Activated CD4-positive, alpha-beta T cell treated with anti-CD3 and anti-CD28 coated beads, Interleukin-2, amount 50 U/mL, for 24 hours (primary cell): ENCODE data around the gene PRRC2B.
A peak's percentile ranks its signal among the peaks of the same experiment; 100 is the strongest.
"Not testable (repeated sequence)": the region's sequence is repeated elsewhere in the genome, so short reads cannot be mapped to it uniquely, and the experiment has no call there.

Experiments used
- DNase-seq, 2 donors: peaks; one replicate each; pipeline ENCODE4 v3.0.0-alpha.2; 2020; ENCODE audit warnings: low read depth in 1 of 2, low spot score in 1 of 2

Gene PRRC2B

DNA sequence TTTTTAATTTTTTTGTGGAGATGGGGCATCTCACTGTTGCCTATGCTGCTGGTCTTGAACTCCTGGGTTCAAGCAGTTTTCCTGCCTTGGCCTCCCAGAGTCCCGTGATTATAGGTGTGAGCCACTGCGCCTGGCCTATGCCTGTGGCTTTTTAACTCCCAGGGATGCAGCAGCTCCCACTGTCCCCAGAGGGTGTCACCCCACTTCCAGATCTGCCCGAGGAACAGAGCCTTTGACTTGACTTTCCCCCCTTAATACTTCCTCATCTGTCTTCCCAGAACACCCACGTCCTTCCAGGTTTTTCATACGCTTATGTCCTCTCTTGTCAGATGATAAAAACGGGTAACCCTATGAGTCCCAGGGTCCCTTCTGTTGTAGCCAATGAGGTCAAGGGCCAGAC, 7.6 kb upstream of the PRRC2B start:
- no peak for DNase-seq

DNA sequence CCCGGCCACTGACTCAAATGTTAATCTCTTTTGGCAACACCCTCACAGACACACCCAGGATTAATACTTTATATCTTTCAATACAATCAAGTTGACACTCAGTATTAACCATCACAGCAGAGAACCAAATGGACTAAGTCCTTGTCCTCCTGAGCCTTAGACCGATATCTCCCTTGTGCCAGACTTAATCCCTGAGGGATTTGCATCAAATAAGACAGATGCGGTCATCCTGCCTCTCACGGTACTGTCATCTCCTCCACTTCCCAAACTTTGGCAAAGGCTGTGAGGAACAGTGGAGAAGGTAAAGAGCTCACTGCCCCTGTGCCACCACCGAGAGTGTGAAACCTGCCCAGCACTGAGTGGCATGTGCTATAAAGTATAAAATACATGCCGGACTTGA, 6.5 kb upstream of the PRRC2B start:
- no peak for DNase-seq

DNA sequence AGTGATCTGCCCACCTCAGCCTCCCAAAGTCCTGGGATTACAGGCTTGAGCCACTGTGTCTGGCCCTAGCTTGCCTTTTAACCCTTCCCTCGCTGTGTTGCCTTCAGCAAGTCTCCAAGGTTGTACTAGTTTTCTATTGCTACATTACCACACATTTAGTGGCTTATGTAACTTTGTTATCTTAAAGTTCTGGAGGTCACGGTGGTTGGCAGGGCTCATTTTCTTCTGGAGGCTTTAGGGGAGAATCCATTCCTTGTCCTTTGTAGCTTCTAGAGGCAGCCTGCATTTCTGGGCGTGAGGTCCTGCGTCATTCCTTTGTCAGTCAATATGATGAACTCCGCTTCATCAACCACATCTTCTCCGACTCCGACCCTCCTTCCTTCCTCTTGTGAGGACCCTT, 2.9 kb upstream of the PRRC2B start:
- no peak for DNase-seq

DNA sequence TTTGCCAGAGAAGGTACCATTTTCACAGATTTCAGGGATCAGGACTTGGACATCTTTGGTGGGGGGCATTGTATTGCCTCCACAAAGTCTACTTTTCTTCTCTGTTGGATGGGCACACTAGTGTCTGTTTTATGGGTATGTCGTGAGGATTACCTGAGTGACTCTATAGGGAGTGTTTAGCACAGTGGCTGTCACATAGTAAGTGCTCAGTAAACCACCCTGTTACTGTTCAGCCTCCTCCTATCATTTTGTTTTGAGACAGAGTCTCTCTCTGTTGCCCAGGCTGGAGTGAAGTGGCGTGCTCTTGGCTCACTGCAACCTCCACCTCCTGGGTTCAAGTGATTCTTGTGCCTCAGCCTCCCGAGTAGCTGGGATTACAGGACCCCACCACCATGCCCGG, 2.4 kb upstream of the PRRC2B start:
- no peak for DNase-seq

DNA sequence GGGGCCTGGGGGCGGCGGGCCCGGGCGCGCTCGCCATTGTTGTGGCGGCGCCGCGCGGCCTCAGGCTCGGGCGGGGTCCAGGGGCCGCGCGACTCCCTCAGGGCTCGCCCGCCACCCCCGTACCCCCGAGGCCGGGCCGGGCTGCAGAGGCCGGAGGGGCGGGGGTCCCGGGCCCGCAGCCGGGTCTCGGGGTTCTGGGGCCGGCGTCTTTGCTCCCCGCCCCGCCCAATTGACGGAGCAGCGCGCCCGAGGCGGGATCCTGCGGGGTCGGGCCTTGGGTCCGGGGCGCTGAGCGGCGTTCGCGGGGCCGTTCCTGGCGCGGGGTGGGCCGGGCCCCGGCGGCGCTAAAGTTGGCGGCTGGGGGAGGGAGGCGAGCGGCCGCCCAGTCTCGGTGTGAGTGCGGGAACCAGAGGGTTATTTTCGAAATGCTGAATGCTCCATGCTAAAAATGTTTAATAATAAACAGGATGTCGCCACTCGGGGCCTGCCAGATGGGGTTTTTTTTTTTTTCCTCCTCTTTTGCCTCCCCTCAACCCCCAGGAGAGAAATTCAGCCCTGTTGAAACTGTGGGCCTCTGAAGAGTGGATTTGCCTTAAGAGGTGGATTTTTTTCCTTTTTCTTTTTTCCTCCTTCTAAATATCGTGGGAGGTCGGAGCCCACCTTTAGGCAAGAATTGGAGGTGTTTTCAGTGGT, 724 bp downstream of the PRRC2B start:
- DNase-seq, result no peak

DNA sequence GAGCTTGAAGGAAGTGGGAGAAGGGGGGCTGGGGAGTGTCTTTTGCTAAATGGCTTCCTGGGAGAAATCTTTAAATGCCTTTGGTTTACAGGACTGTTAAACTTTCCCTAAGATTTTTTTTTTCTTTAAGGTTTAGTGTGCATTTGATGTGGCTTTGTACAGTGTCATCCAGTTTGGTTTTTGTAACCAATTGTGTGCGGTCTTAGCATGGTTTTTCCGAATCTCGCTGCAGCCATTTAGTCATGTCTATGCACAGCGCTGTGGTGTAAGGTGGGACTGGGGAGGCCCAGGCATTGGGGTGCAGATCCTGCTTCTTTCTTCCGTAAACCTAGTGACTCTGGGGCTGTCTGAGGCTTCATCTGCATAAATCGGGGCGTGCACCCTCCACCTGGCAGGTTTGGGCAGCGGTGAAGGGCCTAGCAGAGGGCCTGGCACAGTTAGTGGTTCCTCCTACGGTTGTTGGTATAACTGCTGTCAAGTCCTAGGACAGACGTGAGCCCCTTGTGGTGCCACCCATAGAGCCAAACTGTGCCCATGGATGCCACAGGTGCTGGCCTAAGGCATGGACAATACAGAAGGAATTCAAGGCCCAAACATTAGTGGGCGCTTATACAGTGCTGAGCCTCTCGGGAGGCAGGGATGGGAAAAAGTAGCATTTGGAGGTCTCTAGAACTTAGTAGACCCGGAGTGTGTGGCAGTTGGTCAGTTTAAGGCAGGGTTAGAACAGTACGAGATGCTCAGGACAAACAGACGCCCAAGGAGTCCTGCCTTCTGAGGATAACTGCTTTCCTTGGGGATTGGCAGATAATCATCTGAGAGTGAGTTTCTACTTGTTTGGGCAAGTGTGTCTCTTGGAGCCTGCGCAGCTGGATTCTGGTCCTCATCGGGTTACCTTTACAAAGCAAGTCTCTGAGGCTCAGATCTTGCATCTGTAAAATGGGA, 1.5 kb downstream of the PRRC2B start:
- DNase-seq, result peak; percentile 51 to 76

DNA sequence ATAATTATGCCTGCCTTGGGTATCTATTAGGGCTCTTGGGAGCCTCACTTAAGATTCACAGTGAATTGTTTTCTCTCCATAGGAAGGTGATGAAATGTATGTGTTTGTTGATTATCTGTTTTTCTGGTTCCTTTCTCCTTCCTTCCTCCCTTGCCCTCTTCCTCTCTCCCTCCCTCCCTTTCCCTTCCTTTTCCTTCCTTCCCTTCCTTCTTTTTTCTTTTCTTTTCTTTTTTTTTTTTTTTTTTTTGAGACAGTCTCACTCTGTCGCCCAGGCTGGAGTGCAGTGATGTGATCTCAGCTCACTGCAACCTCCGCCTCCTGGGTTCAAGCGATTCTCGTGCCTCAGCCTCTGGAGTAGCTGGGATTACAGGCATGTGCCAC, 2.2 kb downstream of the PRRC2B start:
- DNase-seq, result not testable (repeated sequence)

DNA sequence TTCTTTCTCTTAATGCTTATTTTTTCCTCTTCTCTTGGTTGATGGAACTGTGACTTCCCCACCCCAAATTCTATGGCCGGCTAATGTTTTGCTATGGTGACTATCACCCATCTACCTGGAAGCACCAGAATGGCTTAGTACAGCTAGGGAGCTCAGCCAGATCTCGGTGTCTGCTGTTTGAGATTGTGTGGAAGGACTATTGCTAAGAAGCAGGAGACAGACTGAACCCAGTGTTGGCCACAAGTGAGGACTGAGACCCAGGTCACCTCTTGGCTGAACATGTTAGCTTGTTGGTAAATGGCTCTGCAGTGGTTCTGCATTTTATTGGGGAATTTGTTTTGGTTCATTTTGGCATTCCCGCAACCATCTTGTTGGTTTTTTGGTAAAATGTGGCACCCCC, 2.7 kb downstream of the PRRC2B start:
- no peak for DNase-seq

DNA sequence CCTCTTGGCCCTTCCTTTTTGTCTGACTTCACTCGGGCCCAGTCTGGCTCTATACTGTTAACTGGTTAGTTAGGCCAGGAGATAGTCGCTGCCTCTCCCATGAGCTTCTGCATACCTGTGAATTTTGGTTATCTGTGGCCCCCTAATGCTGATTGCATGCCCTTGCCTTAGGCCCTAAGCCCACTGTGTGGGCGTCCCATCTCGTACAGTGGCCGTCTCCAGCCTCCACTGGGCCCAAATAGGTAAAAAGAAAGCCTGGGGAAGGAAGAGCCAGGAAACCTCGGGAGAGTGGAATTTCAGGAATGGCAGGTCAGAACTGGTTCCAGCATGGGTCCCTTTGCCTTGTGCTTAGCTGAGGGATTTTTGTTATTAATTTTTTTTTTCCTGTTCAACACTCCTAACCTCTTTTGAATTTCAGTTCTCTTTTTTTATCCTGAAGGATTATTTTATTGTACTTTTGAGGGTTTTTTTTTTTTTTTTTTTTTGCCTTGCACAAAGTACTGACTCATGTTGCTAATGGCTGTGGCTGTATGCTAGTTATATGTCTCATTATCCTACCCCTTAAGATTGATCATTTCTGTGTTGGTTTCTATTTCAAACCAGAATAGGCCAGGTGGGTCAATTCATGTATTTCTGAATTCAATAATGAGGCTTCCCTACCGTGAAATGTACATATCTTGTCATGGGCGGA, 3.4 kb downstream of the PRRC2B start:
- no peak for DNase-seq

DNA sequence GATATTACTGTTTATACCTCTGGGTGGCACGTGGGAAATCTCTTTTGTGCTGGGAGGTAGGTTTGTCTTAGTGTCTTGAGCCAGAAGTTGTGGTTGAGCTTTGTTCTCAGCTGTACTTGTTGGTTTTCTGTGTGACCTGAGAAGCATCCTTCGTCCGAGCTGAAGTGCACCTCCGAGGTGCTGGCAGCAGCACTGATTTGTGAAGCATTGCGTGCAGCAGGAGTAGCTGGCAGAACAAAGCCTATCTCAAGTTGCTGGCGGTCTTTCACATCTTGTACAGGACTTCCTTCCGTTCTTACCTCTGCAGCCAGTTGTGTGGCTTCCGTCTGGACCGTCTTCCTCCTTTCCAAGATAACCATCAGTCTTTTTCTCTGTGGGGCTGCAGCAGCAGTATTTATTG, 4.3 kb downstream of the PRRC2B start:
- no peak for DNase-seq

DNA sequence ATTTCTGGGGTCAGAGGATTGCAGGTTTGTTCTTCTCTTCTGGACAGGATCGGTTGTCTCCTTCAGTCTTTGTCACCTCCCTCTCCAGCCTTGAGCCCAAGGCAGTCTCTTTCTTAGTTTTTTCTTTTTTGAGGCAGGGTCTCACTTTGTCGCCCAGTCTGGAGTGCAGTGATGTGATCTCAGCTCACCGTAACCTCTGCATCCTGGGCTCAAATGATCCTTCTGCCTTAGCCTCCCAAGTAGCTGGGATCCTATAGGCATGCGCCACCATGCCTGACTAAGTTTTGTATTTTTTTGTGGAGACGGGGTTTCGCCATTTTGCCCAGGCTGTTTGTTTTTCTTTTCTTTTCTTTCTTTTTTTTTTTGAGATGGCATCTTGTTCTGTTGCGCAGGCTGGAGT, 6.1 kb downstream of the PRRC2B start:
- DNase-seq, result no peak

DNA sequence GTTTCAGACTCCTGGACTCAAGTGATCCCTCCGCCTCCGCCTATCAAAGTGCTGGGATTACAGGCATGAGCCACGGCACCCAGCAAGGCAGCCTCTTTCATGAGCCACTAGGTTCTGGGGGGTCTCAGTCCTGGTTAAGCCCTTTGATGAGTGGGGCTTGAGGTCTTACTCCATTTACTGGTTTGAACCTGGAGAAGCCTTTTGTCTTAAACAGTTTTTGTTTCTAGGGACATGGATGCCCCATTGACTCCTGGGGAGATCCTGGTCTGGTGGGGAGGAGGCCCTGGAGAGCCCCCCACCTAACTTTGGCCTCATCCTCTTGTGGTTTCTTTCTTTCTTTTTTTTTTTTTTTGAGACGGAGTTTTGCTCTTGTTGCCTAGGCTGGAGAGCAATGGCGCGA, 6.7 kb downstream of the PRRC2B start:
- DNase-seq, result no peak

DNA sequence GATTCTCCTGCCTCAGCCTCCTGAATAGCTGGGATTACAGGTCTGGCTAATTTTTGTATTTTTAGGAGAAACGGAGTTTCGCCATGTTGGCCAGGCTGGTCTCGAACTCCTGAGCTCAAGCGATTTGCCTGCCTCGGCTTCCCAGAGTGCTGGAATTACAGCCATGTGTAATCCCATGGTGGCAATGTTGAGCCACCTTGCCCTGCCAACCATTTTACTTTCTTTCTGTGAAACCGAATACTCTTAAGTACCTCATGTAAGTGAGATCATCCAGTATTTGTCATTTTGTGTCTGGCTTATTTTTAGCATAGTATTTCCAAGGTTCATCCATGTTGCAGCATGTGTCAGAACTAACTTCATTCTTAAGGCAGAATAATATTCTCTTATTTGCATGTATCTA, 8.2 kb downstream of the PRRC2B start:
- no peak for DNase-seq

DNA sequence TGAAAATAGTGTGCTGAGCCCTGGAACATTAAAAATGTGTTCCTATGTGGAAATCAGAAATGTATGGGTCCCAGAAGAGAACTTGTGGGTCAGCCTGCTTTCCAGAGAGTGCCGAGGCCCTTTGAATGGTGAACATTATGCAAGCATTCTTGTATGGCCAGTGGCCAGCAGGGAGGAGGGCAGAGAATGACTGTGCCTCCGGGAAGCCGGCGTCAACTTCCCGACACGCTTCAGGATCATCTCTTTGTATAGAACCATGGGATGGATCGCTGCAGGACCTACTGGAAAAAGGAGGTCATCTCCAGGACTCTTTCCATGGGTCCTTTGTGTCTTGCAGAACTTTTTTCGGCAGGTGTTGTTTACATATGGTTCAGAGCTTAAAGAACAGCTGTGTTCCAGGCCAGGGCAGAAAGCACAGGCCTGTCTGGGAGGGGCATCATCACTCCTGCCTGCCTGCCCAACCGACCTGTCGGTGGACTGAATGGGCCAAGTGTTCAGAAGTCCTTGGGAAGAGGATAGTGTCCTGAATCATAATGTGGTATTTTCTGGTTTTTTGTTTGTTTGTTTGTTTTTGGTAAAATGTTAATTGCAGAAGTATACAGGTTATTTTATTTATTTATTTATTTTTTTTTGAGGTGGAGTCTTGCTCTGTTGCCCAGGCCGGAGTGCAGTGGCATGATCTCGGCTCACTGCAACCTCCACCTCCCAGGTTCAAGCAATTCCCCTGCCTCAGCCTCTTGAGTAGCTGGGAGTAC, 9.0 kb downstream of the PRRC2B start:
- no peak for DNase-seq

DNA sequence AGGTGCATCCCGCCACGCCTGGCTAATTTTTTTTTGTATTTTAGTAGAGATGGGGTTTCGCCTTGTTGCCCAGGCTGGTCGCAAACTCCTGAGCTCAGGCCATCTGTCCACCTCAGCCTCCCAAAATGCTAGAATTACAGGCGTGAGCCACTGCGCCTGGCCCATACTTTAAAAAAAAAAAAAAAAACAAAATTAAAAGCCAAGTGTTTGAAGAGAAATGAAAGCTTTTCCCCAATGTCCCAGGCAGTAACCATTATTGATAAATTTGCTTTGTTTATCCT, 9.5 kb downstream of the PRRC2B start:
- no peak for DNase-seq

DNA sequence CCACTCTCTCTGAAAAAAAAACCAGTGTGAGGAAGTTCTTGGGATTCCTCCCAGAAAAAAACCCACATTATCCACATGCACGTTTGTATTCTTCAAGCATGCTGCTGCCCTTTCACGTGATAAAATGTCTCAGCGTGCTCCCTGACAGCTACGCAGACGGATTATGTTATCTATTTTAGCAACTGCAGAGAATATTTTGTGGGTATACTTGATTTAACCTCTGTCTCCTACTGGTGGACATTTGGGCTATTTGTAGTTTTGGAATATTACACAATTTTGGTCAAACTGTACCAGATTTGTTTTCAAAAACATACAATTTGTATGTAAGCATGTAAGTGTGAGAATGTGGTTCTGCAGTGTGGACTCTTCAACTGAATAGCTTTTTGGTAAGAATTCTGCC, 10.7 kb downstream of the PRRC2B start:
- DNase-seq, result no peak

DNA sequence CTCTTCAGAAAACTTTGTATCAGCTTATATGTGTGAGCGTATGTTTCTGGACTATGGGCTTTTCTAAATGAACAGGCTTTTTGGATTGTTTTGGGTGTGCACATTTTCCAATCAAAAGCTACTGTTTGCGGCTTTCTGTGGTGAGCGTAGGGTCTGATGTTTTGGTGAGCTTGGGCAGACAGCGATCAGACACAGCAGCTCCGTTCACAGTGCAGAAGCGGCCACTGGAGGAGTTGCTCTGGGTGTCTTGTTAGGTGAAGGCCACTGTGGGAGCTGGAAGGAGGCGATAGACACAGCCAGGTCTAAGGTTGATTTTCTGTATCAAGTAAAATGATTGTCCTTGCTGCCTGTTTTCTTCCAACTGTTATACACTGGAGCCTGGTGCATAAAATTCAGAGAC, 11.1 kb downstream of the PRRC2B start:
- no peak for DNase-seq

DNA sequence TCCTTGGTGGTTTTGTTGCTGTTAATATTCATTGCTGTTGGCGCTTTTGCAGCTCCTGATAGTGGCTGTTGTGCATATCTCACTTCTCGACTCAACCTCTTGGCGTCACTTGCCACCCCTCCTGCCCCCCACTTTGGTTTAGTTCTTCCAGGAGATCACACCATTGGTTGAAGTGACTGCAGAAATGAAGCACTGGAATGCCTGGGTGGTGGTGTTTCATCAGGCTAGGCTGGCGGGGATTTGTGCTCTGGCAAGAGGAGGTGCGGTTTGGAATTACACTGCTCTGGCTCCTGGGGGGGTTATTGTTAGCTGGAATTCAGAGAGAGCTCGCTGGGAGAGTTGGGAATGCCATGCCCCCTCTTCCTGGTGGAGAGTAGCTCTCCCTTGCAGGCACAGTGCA, 11.5 kb downstream of the PRRC2B start:
- no peak for DNase-seq

DNA sequence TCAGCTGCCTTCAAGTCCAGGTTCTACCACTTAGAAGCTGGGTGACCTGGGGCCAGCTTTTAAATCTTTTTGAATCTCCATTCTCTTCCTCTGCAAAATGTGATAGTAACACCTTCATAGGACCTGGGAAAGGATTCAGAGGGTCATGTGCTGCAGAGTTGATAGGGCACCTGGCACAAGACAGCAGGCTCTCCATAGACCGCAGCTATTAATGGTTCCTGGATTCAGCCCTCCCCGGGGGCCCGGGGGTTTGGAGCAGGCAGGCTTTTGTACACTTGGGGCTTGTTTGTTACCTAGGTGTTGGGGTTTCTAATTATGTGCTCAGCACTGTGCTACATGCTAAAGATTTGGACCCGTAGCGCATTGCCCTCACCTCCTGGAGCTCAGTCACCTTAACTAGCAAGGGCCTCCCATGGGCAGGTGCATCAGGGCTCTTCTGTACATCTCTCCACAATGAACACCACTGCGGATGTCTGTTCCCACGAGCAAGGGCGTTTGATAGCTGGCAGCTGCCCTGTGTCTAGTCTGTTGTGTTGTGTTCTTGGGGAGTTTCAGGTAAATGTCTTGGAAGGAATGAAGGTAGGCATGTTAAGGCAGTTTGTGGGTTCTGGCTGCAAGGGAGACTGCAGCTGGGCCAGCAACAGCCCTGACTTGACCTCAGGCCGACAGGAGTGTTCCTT, 12.1 kb downstream of the PRRC2B start:
- no peak for DNase-seq

DNA sequence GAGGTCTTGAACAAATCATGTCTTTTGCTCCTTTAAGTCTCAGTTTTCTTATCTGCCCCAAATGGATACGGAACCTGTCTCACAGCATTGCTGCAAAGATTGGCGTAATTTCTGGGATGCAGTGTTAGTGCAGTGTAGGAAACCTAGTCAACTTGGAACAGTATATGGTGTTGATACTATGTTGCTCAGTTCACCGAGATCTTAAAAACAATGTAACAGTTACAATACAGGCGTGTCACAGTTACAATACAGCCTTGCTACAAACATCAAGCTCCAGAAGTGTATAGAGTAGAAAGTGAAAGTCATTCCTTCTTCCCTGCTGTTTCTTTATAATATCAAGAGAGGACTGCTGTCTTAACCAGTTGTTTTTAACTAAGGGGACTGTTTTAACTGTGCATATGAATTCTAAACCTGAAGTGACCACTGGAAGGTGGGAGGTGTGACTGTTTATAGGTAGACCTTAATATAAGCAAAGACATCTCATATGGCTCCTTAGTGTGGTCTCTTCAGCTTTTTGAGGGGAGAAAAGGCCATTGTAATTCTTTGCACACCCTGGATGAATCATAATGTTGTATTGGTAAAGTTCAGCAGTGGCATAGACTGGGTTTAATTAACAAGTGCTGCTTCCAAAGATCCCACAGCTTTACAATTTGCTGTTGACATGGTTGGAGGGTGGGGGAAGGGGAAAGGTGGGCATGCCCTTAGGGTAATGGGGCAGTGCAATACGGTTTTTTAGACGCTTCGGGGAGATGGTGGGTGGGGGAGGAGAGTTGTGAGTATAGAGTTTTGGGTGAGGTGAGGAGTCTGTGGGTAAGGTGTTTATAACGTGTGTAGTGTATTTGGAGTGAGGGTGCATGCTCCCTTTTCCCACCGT, 12.9 kb downstream of the PRRC2B start:
- no peak for DNase-seq
